ENCODE results near the gene DMTF1. TPM values are rescaled to one million over a fixed set of nuclear protein-coding genes. Genes with fewer than 3 reads are reported as not detected.

Gene DMTF1
- total and polyA plus RNA-seq, 9 of the 15 experiments (the other 6 are each of a cell fraction or from before 2014, with no cell fraction given), result 25.7 to 208 (median 74.7) TPM

DNA sequence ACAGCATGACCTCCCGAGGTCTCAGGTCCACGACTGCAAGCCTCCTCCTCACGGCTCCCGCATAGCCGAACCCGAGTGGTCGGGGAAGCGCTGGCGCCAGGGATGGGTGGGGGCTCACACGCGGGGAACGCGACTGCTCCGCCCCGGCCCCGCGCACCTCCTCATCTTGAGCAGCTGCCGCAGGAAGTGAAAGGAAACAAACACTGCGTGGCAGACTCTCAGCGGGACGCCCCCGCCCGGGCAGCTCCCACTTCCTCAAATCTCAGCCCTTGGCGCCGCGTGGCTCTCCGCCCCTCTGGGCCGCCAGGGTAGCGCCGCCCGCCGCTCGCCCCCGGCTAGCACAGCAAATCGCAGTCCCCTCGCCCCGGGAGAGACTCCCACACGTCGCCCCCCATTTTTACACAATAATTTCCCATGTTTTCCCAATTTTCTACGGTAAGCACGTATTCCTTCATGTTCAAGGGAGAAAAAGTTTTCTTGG, 67.3 kb downstream of the DMTF1 start, which contains the start of gene TMEM243 (continued):
- TF ChIP-seq, protein P1, sequence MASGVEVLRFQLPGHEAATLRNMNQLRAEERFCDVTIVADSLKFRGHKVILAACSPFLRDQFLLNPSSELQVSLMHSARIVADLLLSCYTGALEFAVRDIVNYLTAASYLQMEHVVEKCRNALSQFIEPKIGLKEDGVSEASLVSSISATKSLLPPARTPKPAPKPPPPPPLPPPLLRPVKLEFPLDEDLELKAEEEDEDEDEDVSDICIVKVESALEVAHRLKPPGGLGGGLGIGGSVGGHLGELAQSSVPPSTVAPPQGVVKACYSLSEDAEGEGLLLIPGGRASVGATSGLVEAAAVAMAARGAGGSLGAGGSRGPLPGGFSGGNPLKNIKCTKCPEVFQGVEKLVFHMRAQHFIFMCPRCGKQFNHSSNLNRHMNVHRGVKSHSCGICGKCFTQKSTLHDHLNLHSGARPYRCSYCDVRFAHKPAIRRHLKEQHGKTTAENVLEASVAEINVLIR (CRISPR knock-in tag; IDR thresholded peaks at IDR 0.05), result no peak
- peak; percentile 46; the same call in 1 of the 2 replicates for TF ChIP-seq BHLHE40 (IDR thresholded peaks at IDR 0.05; ENCODE audit: low read length)
- TF ChIP-seq, protein P2, sequence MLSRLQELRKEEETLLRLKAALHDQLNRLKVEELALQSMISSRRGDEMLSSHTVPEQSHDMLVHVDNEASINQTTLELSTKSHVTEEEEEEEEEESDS (CRISPR knock-in tag; IDR thresholded peaks at IDR 0.05), result no peak
- no peak for TF ChIP-seq NCOA4 (IDR thresholded peaks at IDR 0.05; ENCODE audit: partially characterized antibody)
- no peak for TF ChIP-seq ZSCAN32 (CRISPR knock-in tag; IDR thresholded peaks at IDR 0.05)
- no peak for TF ChIP-seq NFE2 (IDR thresholded peaks at IDR 0.05; ENCODE audit: low read depth)
- no peak for TF ChIP-seq MCM2 (IDR thresholded peaks at IDR 0.05; ENCODE audit: low read depth)
- TF ChIP-seq POLR2G (IDR thresholded peaks at IDR 0.05; ENCODE audit: low read depth, low read length), result peak; percentile 79
- TF ChIP-seq, protein P3, sequence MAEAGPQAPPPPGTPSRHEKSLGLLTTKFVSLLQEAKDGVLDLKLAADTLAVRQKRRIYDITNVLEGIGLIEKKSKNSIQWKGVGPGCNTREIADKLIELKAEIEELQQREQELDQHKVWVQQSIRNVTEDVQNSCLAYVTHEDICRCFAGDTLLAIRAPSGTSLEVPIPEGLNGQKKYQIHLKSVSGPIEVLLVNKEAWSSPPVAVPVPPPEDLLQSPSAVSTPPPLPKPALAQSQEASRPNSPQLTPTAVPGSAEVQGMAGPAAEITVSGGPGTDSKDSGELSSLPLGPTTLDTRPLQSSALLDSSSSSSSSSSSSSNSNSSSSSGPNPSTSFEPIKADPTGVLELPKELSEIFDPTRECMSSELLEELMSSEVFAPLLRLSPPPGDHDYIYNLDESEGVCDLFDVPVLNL (CRISPR knock-in tag; IDR thresholded peaks at IDR 0.05; ENCODE audit: low read depth), result no peak
- TF ChIP-seq FOS (IDR thresholded peaks at IDR 0.05; ENCODE audit: extremely low read depth, insufficient read length), result no peak
- TF ChIP-seq XRCC5 (IDR thresholded peaks at IDR 0.05; ENCODE audit: low read depth, low read length), result no peak
- TF ChIP-seq, protein P4, sequence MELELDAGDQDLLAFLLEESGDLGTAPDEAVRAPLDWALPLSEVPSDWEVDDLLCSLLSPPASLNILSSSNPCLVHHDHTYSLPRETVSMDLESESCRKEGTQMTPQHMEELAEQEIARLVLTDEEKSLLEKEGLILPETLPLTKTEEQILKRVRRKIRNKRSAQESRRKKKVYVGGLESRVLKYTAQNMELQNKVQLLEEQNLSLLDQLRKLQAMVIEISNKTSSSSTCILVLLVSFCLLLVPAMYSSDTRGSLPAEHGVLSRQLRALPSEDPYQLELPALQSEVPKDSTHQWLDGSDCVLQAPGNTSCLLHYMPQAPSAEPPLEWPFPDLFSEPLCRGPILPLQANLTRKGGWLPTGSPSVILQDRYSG (tag; conservative IDR thresholded peaks at IDR 0.05; ENCODE audit: low read depth), result no peak
- TF ChIP-seq JUN (IDR thresholded peaks at IDR 0.05; ENCODE audit: borderline replicate concordance, low read depth, low read length), result no peak; the same call in 1 of the 2 replicates
- no peak for TF ChIP-seq JUN (CRISPR knock-in tag; IDR thresholded peaks at IDR 0.05; ENCODE audit: borderline replicate concordance)
- TF ChIP-seq BRCA1 (IDR thresholded peaks at IDR 0.05), result no peak
- TF ChIP-seq BRCA1 (CRISPR knock-in tag; IDR thresholded peaks at IDR 0.05), result no peak
- TF ChIP-seq NCOR1 (IDR thresholded peaks at IDR 0.05), result peak; percentile 41; the same call in 1 of the 2 replicates
- TF ChIP-seq SIN3A (IDR thresholded peaks at IDR 0.05; ENCODE audit: borderline replicate concordance in 2 of 2, control insufficient read depth in 1 of 2, low read depth in 2 of 2, low read length in 2 of 2), result peak in 1 of 2 experiments; percentile 38; a peak in 1 of 4 replicates
- TF ChIP-seq NR2C1 (IDR thresholded peaks at IDR 0.05), result no peak
- no peak for TF ChIP-seq NR2C1 (tag; IDR thresholded peaks at IDR 0.05)
- no peak for TF ChIP-seq RUNX1 (IDR thresholded peaks at IDR 0.05; ENCODE audit: low read depth)
- TF ChIP-seq ELF4 (CRISPR knock-in tag; IDR thresholded peaks at IDR 0.05), result 0 out of 2 replicates have a peak, but pooled peaks have one; percentile 37
- TF ChIP-seq, protein P5, sequence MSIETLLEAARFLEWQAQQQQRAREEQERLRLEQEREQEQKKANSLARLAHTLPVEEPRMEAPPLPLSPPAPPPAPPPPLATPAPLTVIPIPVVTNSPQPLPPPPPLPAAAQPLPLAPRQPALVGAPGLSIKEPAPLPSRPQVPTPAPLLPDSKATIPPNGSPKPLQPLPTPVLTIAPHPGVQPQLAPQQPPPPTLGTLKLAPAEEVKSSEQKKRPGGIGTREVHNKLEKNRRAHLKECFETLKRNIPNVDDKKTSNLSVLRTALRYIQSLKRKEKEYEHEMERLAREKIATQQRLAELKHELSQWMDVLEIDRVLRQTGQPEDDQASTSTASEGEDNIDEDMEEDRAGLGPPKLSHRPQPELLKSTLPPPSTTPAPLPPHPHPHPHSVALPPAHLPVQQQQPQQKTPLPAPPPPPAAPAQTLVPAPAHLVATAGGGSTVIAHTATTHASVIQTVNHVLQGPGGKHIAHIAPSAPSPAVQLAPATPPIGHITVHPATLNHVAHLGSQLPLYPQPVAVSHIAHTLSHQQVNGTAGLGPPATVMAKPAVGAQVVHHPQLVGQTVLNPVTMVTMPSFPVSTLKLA (conservative IDR thresholded peaks at IDR 0.05), result peak; percentile 79 to 86
- no peak for TF ChIP-seq ZNF583 (CRISPR knock-in tag; IDR thresholded peaks at IDR 0.05)

Measured in K562 (cell line).